ENCODE data around the gene MTFR1L.
A peak's percentile ranks its signal among the peaks of the same experiment; 100 is the strongest.
"Not testable (repeated sequence)": the region's sequence is repeated elsewhere in the genome, so short reads cannot be mapped to it uniquely, and the experiment has no call there.

MTFR1L gene

DNA sequence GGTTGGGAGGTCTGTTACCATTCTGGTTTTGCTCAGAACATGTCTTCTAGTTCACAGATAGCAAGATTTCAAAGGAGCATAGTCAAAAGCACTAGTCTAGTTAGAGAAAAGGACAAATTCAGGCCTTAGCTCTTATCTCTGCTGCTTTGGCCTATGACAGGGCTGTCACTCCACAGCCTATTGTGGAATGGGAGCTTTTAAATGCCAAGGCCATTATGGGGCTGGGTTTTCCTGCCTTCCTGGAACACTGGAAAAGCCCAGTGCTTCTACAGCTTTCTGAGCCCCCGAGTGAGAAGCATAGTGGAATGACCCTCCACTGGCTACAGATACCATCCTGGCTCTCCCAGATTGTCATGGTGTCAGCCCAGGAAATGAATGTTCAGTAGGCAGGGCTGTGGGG lies 9.3 kb downstream of the MTFR1L start:
- DNase-seq = no peak

DNA sequence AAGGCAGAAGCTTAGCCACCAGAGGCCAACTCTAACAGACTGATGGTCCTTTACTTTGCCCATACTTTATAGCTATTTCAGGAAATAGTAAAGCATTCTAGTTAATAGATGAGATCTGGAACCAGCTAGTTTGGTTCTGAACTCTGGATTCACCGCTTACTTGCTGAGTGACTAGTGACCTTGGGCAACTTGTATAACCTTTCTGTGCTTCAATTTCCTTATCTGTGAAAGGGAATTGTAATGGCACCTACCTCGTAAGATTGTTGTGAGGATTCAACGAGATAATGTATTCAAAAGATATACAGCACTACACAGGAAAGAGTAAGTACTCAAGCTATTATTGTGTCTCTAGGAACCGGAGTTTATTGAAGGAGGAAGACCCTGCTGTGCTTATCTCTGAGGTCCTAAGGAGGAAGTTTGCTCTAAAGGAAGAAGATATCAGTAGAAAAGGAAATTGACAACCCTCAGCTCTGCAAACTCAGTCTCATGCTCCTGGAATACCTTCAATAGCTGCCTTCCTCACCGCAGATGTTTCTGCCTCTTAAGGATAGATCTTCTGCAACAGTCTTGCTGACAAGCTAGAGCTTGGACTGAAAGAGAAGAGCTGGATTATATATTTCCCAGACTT lies 11.9 kb downstream of the MTFR1L start:
- DNase-seq = no peak

DNA sequence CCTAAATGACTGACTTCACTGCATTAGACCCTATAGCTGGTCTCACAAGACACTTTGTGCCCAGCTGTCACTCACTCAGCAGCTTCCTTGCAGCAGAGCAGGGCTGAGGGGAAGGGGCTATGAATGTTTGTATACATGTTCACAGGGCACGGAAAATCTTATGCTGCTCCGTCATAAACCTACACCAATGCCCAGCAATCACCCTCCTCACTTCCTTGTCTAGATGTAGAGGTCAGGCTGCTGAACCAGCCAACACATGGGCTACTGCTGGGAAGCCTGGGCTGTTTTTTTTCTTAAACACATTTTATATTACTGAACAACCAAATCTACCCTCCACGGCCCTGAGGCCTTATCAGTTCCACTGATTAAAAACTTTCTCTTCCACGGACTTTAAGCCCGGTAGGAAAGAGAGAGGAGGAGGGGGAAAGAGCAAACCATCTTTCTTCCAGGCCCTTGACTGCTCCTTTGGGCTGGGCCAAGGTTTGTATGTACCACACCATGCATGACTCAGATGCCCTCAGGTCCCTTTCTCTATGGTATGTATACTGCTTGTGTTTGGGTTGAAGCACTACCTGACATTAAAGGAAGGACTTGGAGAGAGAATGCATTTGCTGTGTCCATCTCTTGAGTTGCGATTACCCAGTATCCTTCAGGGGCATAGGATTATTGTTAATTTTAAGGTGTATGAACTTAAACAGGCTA lies 12.7 kb downstream of the MTFR1L start:
- DNase-seq = no peak

DNA sequence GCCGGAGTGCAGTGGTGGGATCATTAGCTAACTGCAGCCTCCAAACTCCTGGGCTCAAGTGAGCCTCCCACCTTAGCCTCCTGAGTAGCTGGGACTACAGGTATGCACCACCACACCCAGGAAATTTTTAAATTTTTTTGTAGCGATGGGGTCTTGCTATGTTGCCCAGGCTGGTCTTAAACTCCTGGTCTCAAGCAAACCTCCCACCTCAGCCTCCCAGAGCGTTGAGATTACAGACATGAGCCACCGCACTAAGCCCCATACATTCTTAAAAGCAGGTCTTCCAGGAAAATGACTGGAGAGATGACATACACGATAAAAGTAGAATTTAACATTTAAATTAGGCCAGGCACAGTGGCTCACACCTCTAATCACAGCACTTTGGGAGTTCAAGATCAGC lies 13.4 kb downstream of the MTFR1L start:
- no peak for DNase-seq

DNA sequence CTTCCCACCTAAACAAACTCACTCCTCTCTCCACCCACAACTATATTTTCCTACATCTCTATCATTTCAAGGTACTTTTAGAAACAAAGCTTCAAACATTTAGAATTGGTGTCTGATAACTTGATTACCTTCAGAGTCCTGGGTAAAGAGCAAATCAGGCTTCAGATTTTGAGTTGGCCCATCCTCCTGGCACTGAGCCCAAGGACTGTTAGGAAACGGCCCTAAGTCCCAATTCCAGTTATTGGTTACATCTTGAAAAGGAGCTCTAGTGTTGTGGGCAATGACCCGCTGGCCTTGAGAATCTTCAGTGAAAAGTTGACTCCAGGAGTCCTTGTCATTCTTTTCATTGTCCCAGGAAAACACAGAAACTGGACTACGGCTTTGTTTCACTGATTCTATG lies 15.1 kb downstream of the MTFR1L start:
- no peak for DNase-seq

DNA sequence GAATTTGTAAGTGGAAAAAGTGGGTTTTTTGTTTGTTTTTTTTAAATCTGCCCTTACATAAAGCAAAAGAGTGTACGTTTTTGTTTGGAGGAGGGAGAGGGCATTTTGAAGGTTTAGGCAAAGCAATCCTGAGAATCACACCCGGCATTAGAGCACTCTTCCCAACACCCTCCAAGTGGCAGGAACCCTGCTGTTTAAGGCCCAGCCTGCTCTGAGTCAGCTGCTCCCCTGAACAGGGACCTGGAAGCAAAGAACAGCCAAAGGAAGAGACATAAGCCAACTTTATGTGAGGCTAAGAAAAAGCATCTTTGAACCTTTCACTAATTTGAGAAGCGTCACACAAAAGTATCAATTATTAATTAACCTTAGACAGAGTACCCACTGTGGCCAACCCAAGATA lies 16.9 kb downstream of the MTFR1L start:
- DNase-seq = no peak

DNA sequence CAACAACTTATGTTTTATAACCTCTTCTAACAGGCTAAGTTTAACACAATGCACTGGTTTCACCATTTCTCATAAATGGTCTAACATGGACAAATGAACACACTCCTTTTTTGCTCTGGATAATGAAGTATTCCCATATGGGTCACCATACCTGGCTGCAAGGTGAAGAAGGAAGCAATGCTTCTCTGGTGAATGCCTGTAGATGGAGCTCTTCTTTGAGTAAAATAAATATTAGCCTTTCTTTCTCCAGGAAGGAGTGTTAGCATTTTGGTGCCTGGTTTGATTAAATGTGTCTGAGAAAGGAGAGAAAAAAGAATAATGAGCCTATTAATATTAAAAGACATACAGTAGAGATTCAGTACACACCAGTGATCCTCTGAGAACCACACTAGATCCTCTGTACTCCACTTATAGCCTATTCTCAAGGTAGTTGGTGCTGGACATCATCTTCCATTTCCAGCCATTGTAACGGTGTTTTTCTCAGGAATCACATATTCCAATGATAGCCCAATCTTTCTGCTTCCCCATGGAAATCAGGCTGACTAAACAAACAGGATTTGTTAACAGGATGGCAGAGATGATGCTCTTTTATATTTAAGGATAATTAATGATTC lies 17.6 kb downstream of the MTFR1L start:
- DNase-seq = no peak

DNA sequence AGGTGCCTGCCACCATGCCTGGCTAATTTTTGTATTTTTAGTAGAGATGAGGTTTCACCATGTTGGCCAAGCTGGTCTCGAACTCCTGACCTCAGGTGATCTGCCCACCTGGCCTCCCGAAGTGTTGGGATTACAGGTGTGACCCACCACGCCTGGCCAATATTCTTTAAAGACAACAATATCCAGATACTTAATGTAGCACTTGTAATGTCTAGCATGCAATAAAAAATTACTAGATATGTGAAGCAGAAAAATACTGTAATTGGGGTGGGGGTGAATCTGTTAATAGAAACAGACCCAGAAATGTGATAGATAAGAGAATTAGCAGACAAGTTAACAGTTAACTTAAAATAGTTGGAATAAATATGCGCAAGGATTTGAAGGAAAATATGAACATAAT lies 20.1 kb downstream of the MTFR1L start:
- not testable (repeated sequence) for DNase-seq

DNA sequence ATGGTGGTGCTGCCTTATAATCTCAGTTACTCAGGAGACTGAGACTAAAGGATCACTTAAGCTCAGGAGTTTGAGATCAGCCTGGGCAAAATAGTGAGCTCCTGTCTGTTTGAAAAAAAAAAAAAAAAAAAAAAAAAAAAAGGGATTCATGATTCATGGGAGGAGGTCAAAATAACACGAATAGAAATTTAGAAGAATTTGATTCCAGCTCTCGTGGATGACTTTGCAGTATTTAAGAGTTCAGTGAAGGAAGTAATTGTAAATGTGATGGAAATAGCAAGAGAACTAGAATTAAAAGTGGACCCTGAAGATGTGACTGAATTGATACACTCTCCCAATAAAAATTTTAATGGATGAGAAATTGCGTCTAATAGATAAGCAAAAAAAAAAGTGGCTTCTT lies 23.7 kb downstream of the MTFR1L start:
- DNase-seq = no peak

DNA sequence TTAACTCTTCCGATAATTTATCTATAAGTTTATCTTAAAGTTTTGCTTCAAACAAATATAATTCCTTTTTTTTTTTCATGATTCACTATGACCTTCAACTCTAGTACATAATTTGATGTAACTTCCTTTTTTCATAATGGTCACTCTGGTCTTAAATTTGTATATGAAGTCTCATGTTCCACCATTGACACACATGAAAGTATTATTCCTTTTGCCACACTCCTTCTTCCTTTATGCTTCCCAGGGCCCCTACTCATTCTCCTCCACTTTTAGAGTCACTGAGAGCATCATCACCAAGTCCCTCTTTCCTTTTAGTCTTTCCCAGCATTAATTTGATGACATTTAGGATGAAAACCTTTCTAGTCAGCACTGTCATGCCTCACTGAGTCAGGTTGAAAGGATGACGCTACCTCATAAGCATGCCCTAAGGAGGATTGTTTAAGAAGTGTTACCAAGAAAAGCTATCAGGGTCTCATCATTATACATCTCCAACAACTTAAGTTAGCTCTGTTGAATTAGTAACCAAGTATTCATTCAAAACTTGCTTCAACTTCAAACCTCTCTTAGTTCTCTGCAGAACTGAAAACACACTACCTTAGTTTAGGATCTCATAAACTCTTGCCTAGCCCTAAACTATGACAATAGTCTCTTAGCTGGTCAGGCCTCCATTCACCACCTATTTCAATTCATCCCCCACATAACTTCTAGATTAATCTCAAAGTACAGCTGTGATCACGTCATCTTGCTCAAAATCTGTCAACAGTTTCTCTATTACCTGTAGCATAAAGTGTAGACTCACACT lies 25.0 kb downstream of the MTFR1L start:
- DNase-seq = no peak

DNA sequence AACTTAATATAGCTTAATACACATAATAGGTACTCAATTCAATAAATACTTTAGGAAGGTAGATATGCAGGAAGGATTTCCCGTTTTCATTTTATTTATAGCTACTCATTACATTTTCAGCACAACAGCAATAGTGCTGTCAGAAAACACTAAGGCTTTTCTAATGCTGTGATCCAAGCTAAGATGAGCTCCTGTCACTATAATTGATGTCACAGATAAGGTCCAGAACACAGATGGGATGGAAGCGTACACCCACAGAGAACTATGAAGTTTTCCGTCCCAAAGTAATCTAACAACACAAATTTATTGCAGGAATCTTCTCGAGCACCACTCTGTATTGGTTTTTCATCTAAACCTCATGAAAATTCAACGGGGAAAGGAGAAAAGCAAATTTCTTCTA lies 25.9 kb downstream of the MTFR1L start:
- no peak for DNase-seq

DNA sequence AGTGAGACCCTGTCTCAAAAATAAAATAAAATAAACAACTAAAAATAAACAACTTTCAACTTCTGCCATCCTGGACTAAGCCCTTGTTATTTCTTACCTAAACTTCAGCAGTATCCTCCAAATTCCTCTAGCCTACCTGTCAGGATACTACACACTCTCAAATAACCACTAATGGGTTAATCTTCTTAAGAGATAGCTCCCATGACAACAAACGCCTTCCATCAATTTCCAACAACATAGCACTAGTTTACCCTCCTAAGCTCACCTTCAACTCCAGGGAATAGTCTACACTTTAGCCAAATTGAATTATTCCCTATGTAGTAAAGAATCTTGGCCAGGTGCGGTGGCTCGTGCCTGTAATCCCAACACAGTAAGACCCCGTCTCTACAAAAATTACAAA lies 28.2 kb downstream of the MTFR1L start:
- no peak for DNase-seq

DNA sequence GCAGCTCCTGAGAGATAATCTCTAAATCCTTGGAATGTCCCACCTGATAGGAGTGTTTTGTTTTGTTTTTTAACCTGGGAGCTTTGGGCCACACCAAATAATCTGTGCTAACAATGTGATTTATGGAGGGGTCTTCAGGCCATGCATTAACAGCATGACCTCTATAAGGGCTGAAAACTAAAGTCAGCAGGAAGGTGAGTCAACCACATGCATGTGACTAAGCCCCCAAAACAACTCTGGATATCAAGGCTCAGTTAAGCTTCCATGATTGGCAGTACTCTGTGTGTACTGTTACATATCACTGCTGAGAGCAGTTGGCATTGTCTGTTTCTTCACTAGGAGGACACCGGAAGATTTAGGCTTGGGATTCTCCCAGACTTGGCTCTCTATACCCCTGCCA lies 28.8 kb downstream of the MTFR1L start:
- DNase-seq = no peak

DNA sequence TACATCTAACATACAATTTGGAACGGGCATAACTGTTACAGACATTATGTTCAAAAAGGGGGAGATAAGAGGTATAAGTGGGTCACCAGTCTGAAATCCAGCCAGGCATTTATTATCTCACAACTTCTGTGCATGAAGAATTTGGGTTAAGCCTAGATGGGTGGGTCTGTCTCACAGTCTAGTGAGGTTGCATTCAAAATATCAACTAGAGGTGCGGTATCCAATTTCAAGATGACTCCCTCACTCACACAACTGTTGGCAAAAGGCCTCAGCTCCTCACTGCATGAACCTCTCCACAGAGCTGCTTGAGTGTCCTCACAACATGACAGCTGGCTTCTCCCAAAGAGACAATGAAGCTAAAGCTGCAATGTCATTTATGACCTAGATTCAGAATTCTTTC lies 34.8 kb downstream of the MTFR1L start:
- peak; percentile 13 for DNase-seq

DNA sequence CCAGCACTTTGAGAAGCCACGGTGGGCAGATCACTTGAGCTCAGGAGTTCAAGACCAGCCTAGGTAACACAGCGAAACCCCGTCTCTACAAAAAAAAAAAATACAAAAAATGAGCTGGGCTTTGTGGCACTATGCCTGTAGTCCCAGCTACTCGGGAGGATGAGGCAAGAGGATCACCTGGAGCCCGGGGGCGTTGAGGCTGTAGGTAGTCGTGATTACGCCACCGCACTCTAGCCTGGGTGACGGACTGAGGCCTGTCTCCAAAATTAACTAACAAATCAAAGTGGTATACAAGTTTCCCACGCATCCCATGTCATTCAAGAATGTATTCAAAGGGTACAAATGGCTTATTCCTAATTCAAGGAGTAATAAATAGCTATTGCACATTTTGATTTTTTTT lies 37.1 kb downstream of the MTFR1L start:
- DNase-seq = no peak

DNA sequence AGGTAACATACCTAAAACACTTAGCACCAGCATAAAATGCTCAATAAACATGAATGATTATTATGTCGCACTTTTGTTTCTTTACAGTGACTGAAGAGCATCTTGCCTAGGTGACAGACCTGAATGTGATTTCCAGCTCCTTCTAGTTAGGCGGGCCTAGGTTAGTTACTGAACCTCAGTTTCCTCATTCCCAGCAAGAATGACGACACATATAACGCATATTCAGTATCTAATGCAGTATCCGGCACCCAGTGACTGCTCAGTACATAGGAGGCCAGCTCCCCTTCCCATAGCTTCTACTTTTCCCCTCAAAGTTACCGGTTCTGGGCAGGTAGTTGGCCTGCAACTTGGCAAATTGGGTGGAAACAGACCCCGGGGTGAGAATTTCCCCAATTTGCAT lies 38.7 kb downstream of the MTFR1L start:
- DNase-seq = no peak

DNA sequence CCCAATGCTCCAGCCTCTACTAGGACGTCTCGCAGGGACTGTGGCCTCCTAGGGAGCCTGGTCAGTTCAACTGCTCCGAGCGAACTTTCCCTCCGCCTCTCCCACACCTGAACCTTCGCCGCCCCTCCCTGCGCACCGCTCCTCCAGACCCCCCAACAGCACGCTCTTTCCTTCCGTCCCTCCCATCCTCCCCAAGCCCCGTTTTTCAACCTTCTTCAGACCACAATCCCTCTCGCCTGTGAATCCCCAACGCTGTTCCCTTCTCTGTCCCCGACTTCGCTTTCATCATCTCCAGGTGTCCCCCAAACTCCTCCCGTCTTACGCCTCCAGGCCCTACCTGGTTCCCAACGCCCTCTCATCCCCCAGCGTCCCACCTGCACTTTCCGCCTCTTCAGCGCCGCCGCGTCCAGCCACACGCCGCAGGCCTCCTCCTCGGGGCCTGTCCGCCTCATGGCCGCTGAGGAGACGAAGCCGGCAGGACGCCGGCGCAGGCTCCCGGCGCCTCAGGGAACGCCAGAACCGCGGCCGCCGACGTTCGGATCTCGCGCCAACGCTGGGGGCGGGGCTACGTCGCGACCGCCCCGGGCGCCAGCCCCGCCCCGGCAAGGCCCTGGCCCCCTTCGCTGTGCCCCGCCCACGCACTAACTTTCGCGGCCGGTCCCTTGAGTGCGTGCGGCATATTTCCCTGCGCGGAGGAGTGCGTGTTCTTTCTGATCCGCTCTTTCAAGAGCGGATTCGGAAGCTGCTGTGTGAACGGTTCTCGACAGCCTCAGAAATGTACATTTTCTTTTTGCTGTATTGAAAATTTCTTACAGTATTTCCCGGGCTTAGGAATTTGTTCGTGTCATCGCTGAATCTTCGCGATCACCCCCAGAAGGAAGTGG lies 39.4 kb downstream of the MTFR1L start, which contains the start of gene AUNIP:
Gene AUNIP (minus strand): TSS at position 552 of the 884 bp plus-strand sequence. CDS start 100 bp downstream, at position 452.
- peak; percentile 73 for DNase-seq

DNA sequence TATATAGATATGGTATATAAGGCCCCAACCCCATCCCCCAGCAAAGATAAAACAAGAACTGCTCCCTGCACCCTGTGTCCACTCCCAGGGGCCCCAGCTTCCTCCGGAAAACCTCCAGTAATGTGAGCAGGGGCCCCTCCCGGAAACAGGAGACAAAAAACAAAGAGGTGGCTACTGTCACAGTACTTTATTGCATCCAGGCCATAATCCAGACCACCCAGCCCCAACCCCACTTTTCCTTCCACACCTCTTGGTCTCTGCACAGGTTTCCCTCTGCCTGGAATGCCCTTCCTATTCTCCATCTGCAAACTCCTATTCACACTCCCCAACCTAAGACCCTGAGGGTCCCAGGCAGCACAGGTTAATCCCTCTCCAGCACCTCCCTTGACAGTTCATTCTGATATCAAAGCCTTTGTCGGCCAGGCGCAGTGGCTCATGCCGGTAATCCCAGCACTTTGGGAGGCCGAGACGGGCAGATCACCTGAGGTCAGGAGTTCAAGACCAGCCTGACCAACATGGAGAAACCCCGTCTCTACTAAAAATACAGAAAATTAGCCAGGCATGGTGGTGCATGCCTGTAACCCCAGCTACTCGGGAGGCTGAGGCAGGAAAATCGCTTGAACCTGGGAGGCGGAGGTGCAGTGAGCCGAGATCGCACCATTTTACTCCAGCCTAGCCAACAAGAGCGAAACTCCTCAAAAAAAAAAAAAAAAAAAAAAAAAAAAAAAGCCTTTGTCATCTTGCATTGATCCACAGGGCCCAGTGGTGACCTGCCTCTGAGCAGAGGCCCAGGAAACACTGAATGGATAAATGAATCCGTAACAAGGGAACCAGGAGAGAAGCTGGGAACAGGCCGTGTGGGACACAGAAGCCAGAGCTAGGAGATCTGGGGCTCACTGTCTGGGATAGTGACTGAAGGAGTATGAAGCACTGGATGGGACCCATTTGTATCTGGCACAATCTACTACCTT lies 41.8 kb downstream of the MTFR1L start:
- no peak for DNase-seq

DNA sequence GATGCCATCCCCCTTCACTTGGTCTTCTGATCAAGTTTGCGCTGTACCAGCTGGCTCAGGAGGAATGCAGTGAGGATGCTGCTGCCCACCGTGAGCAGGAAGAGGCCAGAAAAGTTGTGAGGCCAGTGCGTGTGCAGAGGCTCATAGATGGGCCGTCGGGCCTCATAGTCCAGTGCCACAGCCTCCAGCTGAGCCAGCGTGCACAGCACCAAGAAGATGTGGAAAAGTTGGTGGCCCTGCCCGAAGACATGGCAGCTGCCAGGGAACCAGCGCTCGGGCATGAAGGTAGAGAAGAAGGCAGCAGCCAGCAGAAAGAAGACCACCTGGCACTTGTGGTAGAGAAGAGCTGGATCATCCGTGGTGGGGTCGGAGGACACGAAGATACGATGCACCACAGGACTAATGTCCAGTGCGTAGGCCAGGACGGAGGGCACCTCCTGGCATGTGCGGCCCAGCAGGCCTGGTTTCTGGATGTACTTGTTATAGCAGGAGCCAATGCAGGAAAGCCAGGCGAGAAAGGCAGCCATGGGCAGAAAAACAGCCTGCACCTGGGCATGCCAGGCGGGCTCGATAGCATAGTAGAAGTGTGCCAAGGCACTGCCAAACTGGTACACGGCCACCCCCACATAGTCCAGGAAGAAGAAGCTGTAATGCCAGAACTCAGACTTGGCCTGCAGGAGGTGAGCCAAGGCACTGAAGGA lies 43.2 kb downstream of the MTFR1L start:
- no peak for DNase-seq

DNA sequence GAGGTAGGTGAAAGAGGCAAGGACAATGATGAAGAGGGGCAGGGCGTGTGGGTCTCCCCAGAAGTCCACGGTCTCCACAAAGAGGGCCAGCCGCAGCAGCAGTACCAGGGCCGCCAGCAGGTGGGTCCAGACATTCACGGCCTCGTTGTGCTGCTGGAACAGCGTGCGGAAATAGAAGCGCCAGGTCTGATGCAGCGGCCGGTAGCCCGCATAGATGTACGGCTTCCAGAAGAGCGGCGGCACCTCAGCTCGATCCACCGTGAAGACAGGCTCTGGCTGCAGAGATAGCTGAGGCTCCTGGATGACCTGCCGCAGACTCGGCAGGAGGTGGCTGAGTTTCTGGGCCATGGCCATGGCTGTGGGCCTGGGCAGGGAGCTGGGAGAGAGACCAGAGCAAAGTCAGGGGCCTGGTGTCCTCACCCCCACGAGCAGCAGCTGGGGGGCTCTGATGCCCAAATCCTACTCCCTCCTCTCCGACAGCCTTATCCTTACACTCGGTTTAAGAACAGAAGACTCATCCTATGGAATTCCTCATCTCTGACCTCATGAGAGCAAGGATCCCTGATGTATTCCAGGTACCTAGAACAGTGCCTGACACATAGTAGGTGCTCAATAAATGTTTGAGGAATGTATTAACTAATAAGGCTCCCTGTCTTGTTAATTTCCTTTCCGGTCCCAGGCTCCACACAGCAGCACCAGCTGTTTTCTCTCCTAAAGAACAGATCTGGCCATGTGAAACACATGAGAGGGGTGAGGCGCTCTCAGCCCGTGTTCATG lies 43.9 kb downstream of the MTFR1L start:
- DNase-seq = no peak
